Activated CD8-positive, alpha-beta memory T cell treated with anti-CD3 and anti-CD28 coated beads for 48 hours (primary cell): ENCODE measurements around the gene TBK1.
"Not testable (repeated sequence)": the region's sequence is repeated elsewhere in the genome, so short reads cannot be mapped to it uniquely, and the experiment has no call there.

Experiments used
- DNase-seq, 3 experiments: peaks; one replicate each; pipeline ENCODE4 v3.0.0-alpha.2; 2020; ENCODE audit warnings: low read depth in 2 of 3, low spot score in 2 of 3

The TBK1 gene

GRCh38 chr12:64494998-64495729 lies 43.2 kb downstream of the TBK1 start:
- no peak for DNase-seq

GRCh38 chr12:64496839-64497400 lies 45.0 kb downstream of the TBK1 start:
- DNase-seq: no peak

DNA sequence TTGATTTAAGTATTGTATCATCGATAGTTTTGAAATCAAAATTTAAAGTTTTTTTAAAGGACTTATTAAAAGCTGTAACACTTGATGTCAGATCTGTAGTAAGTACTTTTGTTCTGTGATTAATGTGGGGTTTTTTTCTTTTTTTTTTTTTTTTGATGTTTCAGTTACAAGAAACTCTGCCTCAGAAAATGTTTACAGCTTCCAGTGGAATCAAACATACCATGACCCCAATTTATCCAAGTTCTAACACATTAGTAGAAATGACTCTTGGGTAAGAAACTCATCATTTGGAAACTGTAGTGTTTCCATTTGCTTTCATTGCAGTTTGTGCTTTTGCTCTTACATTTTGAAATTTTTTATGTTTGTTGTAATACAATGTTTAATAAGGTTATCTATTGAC lies 45.6 kb downstream of the TBK1 start:
- no peak for DNase-seq

GRCh38 chr12:64497903-64498302 lies 46.0 kb downstream of the TBK1 start:
- DNase-seq: no peak

DNA sequence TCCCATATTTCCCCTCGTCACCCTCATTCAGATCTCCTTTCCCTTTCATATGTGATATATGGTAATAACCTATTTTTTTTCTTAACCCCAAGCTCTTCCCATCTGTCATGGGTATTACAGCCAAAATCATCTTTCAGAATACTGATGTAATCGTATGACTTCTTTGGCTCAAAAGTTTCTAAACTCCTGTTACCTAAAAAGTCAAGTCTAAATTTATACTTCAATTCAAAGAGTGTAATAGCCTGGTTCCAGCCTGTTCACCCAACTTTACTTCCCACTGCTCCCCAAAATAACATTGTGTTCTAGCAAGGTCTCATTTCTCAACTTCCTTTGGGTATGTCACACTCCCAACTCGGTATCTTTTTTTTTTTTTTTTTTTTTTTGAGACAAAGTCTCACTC lies 48.5 kb downstream of the TBK1 start:
- no peak for DNase-seq

- DNase-seq: no peak
Measured at GRCh38 chr12:64501486-64501885, 49.6 kb downstream of the TBK1 start.

- DNase-seq: no peak
Measured at GRCh38 chr12:64506955-64507354, 55.0 kb downstream of the TBK1 start.

DNA sequence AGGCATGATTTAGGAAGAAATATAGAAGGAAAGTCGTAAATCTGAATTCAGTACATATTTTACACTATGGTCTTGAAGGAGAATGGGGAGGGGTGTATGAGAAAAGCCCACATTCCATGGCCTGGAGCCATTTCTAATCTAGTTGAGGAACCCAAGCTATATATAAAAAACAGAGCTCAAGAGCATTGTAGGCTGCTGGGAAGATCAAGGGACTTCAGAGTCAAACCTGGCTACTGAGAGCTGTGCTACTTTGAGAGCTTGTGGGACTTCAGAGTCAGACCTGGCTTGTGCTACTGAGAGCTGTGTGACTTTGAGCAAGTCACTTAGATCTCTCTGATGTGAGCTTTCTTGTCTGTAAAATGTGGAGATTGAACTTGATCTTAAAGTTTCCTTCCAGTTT lies 58.7 kb downstream of the TBK1 start:
- no peak for DNase-seq

- DNase-seq: no peak
Measured at GRCh38 chr12:64518396-64518795, 66.5 kb downstream of the TBK1 start.

DNA sequence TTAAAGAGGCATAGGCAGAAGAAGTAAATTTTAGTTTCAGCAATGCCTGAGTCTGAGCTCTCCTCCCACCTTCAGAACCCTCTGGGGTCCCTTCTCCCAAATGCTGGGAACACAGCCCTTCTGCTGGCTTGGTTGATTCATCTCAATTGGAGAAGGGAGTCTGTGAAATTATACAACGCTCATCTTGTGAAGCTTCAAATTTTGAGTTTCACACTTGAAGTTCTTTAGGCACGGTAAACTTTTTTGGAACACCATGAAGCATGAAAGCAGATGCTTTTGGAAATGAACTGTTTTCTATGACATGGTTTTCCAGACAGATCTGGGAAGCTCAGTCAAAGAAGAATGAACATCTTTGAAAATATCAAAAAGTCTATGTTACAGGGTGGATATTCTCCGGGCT lies 69.9 kb downstream of the TBK1 start:
- no peak for DNase-seq

DNA sequence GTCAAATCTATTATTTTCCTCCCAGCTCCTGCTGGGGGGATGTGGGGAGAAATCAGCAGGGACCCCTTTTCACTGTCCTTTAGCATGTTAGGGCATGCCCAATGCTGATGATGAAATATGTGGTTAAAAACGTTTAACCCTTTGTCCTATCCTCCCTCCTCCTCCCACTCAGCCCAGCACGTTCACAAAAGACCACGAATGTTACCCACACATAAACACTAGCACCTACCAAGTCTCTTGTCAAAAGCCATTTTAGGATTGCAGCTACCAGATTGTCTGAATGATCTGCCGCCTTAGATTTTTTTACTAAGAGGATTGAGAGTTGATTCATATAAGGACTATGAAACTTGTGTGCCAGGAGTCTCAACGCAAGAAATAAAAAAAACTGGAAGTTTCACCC lies 70.4 kb downstream of the TBK1 start:
- no peak for DNase-seq

DNA sequence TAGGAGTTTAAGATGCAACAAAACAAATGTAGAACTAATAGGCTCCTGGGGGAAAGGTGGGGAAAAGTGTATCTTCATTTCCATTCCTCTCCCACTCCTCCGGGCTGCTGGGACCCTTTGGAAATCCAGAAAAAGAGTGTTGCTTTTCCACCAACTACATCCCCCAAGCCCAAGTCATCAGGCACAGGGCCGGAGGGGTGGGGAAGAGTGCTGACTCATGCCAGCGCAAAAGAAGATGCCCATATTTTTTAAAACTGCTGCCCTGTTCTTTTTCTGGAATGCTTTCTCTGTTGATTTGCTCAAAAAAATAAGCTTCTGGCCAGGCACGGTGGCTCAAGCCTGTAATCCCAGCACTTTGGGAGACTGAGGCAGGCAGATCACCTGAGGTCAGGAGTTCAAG lies 70.9 kb downstream of the TBK1 start:
- no peak for DNase-seq

DNA sequence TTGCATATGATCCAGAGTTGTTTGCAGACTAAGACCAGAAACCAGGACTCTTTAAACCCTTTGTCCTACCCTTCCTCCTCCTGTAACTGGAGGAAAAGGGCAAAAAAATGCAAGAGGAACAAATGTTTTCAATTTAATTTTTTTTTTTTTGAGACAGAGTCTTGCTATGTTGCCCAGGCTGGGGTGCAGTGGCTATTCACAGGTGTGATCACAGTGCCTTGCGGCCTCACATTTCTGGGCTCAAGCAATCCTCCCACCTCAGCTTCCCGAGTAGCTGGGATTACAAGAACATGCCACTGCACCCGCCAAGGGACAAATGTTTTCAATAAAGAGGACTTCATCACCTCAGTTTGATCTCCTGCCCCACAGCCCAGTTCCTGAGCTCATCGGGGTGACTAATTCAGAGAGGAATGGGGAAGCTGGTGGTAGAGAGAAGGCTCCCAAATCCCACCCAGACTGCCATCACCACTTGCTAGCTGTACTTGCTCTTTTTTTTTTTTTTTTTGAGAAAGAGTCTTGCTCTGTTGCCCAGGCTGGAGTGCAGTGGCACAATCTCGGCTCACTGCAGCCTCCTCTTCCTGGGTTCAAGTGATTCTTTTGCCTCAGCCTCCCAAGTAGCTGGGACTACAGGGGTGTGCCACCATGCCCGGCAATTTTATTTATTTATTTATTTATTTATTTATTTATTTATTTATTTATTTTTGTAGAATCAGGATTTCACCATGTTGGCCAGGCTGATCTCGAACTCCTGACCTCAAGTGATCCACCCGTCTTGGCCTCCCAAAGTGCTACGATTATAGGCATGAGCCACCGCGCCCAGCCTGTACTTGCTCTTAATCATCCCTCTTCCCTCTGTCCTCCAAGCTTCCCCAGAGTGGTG lies 71.9 kb downstream of the TBK1 start:
- not testable (repeated sequence) for DNase-seq

DNA sequence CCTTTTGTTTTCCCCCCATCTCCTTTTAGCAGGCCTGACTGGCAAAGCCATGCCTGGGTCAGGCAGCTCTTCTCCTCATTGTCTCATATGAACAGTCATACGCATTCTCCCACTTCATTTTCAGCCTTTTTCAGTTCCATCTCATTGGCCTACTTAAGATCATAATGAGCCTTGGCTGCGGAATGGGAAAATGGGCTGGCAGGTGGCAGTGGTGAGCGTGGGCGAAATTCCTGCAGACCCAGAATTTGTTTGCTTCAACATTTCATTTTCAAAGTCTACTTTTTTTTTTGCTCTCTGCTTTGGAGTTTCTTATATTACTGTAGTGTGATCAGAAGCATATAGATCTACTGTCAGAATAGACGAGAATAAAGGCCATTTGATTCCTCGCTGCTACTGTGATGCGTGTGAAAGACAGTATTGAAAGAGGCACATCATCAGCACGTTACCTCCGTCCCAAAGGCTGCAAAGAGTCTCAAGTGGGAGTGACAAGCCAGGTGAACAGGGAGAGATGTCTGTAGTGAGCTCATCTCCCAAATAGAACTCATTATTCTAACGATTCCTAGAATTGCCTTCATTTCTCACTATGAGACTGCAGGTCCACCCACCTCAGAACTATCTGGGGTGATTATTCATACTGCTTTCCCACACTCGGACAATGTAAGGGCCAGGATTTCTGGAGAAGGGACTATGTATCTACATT lies 73.7 kb downstream of the TBK1 start:
- DNase-seq: no peak

- DNase-seq: no peak
Measured at GRCh38 chr12:64526859-64527258, 74.9 kb downstream of the TBK1 start.

- DNase-seq: no peak
Measured at GRCh38 chr12:64528616-64529015, 76.7 kb downstream of the TBK1 start.

GRCh38 chr12:64530566-64530965 lies 78.6 kb downstream of the TBK1 start:
- DNase-seq: no peak

DNA sequence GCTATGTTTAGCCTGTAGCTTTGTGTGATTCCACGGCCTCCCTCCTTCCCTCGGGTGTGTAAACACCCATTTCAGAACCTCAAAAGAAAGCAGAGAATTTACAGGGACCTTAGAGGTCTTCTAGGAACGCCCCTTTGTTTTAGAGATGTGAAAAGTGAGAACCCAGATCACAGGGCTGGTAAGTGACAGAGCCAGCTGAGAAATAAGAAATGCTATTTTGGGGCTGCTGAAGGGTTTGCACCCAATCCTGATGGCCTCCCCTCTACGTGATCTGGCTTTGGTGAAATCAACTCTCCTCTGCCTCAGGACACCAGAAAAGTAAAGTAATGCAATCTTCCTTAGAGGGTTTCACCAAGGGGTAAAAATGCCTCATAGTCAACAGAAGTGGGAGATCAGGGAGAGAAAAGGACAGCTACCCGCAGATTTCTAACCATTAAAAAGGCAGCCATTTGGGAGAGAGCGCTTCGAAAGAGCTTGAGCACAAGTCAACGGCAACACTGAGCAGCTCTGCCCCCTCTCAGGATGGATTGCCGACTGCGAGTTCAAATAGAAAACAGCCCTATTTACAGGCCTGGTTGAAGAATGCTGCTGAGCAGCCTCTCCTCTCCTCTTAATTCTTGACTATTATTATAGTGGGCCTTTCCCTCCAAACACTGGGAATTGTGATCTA lies 79.9 kb downstream of the TBK1 start:
- DNase-seq: no peak

DNA sequence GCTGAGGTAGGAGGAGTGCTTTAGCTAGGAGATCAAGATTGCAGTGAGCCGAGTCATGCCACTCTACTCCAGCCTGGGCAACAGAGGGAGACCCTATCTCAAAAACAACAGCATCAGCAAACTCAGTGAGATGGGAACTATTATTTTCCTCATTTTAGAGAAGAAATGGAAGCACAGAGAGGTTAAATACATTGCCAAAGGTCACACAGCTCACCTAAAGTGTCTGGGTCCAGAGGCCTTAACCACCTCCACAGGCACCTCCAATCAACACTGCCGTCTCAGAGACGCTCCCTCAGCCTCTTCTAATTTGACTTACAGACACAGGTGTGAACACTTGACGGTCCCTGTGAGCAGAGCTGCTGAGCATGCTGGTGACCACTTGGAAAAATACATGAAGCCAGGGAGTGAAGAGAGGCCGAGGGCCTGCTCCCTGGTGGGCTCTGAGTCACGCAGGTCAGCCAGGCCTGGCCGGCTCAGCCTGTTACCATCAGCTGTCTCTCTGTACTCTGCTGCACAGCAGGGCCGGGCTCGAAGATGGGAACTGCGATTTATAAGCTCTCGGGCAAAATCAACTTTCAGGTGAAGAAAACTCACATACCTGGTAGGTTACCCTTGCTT lies 80.9 kb downstream of the TBK1 start:
- DNase-seq: no peak

DNA sequence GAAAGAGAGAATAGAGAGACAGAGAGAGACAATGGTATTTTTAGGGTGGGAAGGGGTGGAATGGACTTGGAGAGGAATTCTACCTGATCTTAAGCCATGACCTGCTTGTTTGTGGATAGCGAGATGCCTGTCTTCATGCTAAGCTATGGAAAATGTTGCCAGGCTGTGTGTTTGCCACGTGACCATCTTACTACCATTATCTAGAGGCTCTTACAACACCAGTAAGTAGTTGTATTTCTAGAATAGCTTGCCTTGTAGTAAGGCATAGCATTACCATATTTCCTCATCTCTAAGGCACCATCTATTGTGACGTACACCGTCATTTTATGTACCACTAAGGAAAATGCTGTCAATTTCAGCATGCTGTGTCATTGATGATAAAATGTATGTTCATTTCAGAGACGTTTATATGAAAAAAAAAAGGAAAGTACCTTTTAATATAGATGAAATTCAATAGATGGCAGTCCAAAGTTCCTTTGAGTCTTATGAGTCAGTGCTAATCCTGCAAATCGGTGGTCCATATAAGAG lies 82.8 kb downstream of the TBK1 start:
- DNase-seq: no peak
